DOHH2 (cell line): ENCODE data around the gene ARMC9.

Experiments
- H3F3A ChIP-seq: fragments of 200-600 bp; sonication (generic), shearing (Covaris generic); 2 replicates; pipeline ENCODE4 v1.6.0; 2016; ENCODE audit warnings: antibody characterized with exemption, mild to moderate bottlenecking; ENCODE audit not compliant: control insufficient read depth, insufficient read depth
- H3K27ac ChIP-seq: fragments of 200-600 bp; sonication (generic); 2 replicates; pipeline ENCODE4 v1.5.1; 2014; ENCODE audit warnings: low read depth, mild to moderate bottlenecking, low read length, moderate library complexity
- H3K27me3 ChIP-seq: fragments of 200-600 bp; sonication (generic); 2 replicates; pipeline ENCODE4 v1.6.1; 2014; ENCODE audit warnings: mild to moderate bottlenecking, low read length, mixed read lengths; ENCODE audit not compliant: control insufficient read depth
- H3K36me3 ChIP-seq: fragments of 200-600 bp; sonication (generic); 2 replicates; pipeline ENCODE4 v1.6.1; 2014; ENCODE audit warnings: mild to moderate bottlenecking, low read length, moderate library complexity, mixed read lengths; ENCODE audit not compliant: control insufficient read depth
- H3K4me1 ChIP-seq: fragments of 200-600 bp; sonication (generic); 2 replicates; pipeline ENCODE4 v1.6.1; 2014; ENCODE audit warnings: mild to moderate bottlenecking, low read length, mixed read lengths; ENCODE audit not compliant: control insufficient read depth
- H3K4me2 ChIP-seq: fragments of 200-600 bp; sonication (generic); 2 replicates; pipeline ENCODE4 v1.6.0; 2014; ENCODE audit warnings: mild to moderate bottlenecking, low read length, moderate library complexity
- H3K4me3 ChIP-seq: fragments of 200-600 bp; sonication (generic); 2 replicates; pipeline ENCODE4 v1.5.1; 2014; ENCODE audit warnings: mild to moderate bottlenecking, low read length, mixed read lengths
- H3K79me2 ChIP-seq: fragments of 200-600 bp; sonication (generic); 2 replicates; pipeline ENCODE4 v1.6.1; 2014; ENCODE audit warnings: mild to moderate bottlenecking, low read length, mixed read lengths; ENCODE audit not compliant: control insufficient read depth
- H3K9me2 ChIP-seq: fragments of 200-600 bp; sonication (generic); replicated peaks from 2 replicates; pipeline ENCODE4 v1.6.1; 2014; ENCODE audit warnings: mild to moderate bottlenecking, low read length, mixed read lengths; ENCODE audit not compliant: control insufficient read depth
- H3K9me3 ChIP-seq: fragments of 200-600 bp; sonication (generic); 2 replicates; pipeline ENCODE4 v1.6.1; 2014; ENCODE audit warnings: antibody characterized with exemption, low read length, mixed read lengths; ENCODE audit not compliant: control insufficient read depth, insufficient read depth
- H4K20me1 ChIP-seq: fragments of 200-600 bp; sonication (generic); 2 replicates; pipeline ENCODE4 v1.6.0; 2014; ENCODE audit warnings: low read depth, mild to moderate bottlenecking, antibody characterized with exemption, low read length, moderate library complexity; ENCODE audit not compliant: control insufficient read depth, insufficient read depth
- CTCF ChIP-seq: fragments of 200-600 bp; sonication (generic); IDR thresholded peaks from one replicate; pipeline ENCODE4 v1.5.1; 2014; ENCODE audit warnings: antibody characterized with exemption, mild to moderate bottlenecking, low read depth, low read length; ENCODE audit not compliant: poor library complexity, severe bottlenecking
- EZH2phosphoT487 ChIP-seq: fragments of 200-600 bp; sonication (generic); IDR thresholded peaks from 2 replicates; pipeline ENCODE4 v1.6.1; 2017; ENCODE audit warnings: borderline replicate concordance, mild to moderate bottlenecking, antibody characterized with exemption, low read length, moderate library complexity, mixed read lengths

Gene ARMC9

GRCh38 chr2:231188506-231189170 is 9.8 kb upstream of the ARMC9 start:
- H3K27me3 ChIP-seq = peaks cover 6% of the 10 kb centered on the region; the same call in 1 of the 2 replicates
- H3K4me1 ChIP-seq = no peaks in the 10 kb centered on the region
- H3K79me2 ChIP-seq = no peaks in the 10 kb centered on the region
- no peak overlapping the region for H3K4me2 ChIP-seq
- H3K9me3 ChIP-seq = no peaks in the 10 kb centered on the region
- no peaks in the 10 kb centered on the region for H3K36me3 ChIP-seq
- H4K20me1 ChIP-seq = no peaks in the 10 kb centered on the region
- no peaks in the 10 kb centered on the region for H3F3A ChIP-seq
- H3K9me2 ChIP-seq = no peaks in the 10 kb centered on the region
- no peak overlapping the region for H3K4me3 ChIP-seq
- H3K27ac ChIP-seq = no peak overlapping the region
- no peak for TF ChIP-seq CTCF
- TF ChIP-seq EZH2phosphoT487 = no peak

GRCh38 chr2:231189171-231189530 is 9.3 kb upstream of the ARMC9 start:
- Histone ChIP-seq H3K79me2 (no peaks in the 10 kb centered on the region), H4K20me1 (no peaks in the 10 kb centered on the region), H3K4me1 (no peaks in the 10 kb centered on the region), H3K36me3 (no peaks in the 10 kb centered on the region), H3K27me3 (peaks cover 6% of the 10 kb centered on the region; the same call in 1 of the 2 replicates), H3K9me3 (no peaks in the 10 kb centered on the region), H3K27ac (no peak overlapping the region), H3K4me2 (no peak overlapping the region), H3K9me2 (no peaks in the 10 kb centered on the region), H3F3A (no peaks in the 10 kb centered on the region), H3K4me3 (no peak overlapping the region)
- TF ChIP-seq EZH2phosphoT487 (no peak), CTCF (no peak)

- Histone ChIP-seq H3K27me3 (peaks cover 6% of the 10 kb centered on the region; the same call in 1 of the 2 replicates), H3K27ac (no peak overlapping the region), H3K4me3 (no peak overlapping the region), H3K79me2 (no peaks in the 10 kb centered on the region), H3K4me1 (no peaks in the 10 kb centered on the region), H3K4me2 (no peak overlapping the region), H3F3A (no peaks in the 10 kb centered on the region), H3K9me3 (no peaks in the 10 kb centered on the region), H3K9me2 (no peaks in the 10 kb centered on the region), H4K20me1 (no peaks in the 10 kb centered on the region), H3K36me3 (no peaks in the 10 kb centered on the region)
- TF ChIP-seq CTCF = no peak
- no peak for TF ChIP-seq EZH2phosphoT487
Measured at GRCh38 chr2:231189571-231190495, 8.6 kb upstream of the ARMC9 start.
